Chondrocyte (in vitro differentiated cells): ENCODE results near the gene EPOP. TPM values are rescaled to one million over a fixed set of nuclear protein-coding genes. Genes with fewer than 3 reads are reported as not detected.

Source experiments
- DNase-seq: peaks from one replicate; pipeline ENCODE4 v3.0.0; 2021; ENCODE audit warnings: mixed read lengths, low spot score
- H3K27ac Mint-ChIP-seq: one replicate; pipeline ENCODE4 v1.8.0; 2021; ENCODE audit warnings: mild to moderate bottlenecking, moderate library complexity, mixed read lengths; ENCODE audit not compliant: unreplicated experiment
- H3K27me3 Mint-ChIP-seq: 2 replicates; pipeline ENCODE4 v1.8.0; 2021; ENCODE audit warnings: low read depth, mixed read lengths
- H3K36me3 Mint-ChIP-seq: 2 replicates; pipeline ENCODE4 v1.8.0; 2021; ENCODE audit warnings: low read depth, mixed read lengths
- H3K4me1 Mint-ChIP-seq: 2 replicates; pipeline ENCODE4 v1.8.0; 2021; ENCODE audit warnings: low read depth, mild to moderate bottlenecking, mixed read lengths
- H3K4me3 Mint-ChIP-seq: one replicate; pipeline ENCODE4 v1.8.0; 2021; ENCODE audit warnings: mild to moderate bottlenecking, moderate library complexity, mixed read lengths; ENCODE audit not compliant: unreplicated experiment
- H3K9me3 Mint-ChIP-seq: 2 replicates; pipeline ENCODE4 v1.8.0; 2021; ENCODE audit warnings: low read depth, mixed read lengths
- CTCF ChIP-seq: fragments of 200-600 bp; sonication (generic); IDR thresholded peaks from 2 replicates; pipeline ENCODE4 v1.5.0; 2021; ENCODE audit warnings: antibody characterized with exemption, mild to moderate bottlenecking, moderate library complexity
- total RNA-seq: library from RNA; stranded (reverse); gene quantifications from 3 replicates; pipeline ENCODE4 v1.2.1, GENCODE V29; 2021

EPOP gene
- total RNA-seq, 1 donor from 2014 or later: 2.8 TPM

- DNase-seq: no peak
- no peaks in the 10 kb centered on the region for H3K9me3 Mint-ChIP-seq
- TF ChIP-seq CTCF: no peak
- H3K4me3 Mint-ChIP-seq: no peak overlapping the region
- peaks cover 26% of the 10 kb centered on the region for H3K36me3 Mint-ChIP-seq
- H3K27ac Mint-ChIP-seq: no peak overlapping the region
- no peaks in the 10 kb centered on the region for H3K27me3 Mint-ChIP-seq
- H3K4me1 Mint-ChIP-seq: peaks cover 2% of the 10 kb centered on the region
These were observed 37.8 kb upstream of the EPOP start for GRCh38 chr17:38712593-38712992.

- no peak overlapping the region for H3K27ac Mint-ChIP-seq
- peaks cover 7% of the 10 kb centered on the region for H3K4me1 Mint-ChIP-seq
- TF ChIP-seq CTCF: no peak
- H3K27me3 Mint-ChIP-seq: no peaks in the 10 kb centered on the region
- H3K4me3 Mint-ChIP-seq: no peak overlapping the region
- peaks cover 26% of the 10 kb centered on the region for H3K36me3 Mint-ChIP-seq
- H3K9me3 Mint-ChIP-seq: no peaks in the 10 kb centered on the region
- DNase-seq: no peak
These were observed 37.2 kb upstream of the EPOP start for GRCh38 chr17:38711792-38712571.

- Mint-ChIP-seq H3K4me1 (peaks cover 17% of the 10 kb centered on the region), H3K36me3 (peaks cover 23% of the 10 kb centered on the region), H3K27me3 (no peaks in the 10 kb centered on the region), H3K4me3 (no peak overlapping the region), H3K9me3 (no peaks in the 10 kb centered on the region), H3K27ac (no peak overlapping the region)
- DNase-seq: no peak
- no peak for TF ChIP-seq CTCF
These were observed 36.2 kb upstream of the EPOP start for GRCh38 chr17:38710985-38711384.

GRCh38 chr17:38710604-38710962, 35.8 kb upstream of the EPOP start:
- TF ChIP-seq CTCF: no peak
- Mint-ChIP-seq H3K27me3 (no peaks in the 10 kb centered on the region), H3K4me3 (no peak overlapping the region), H3K4me1 (peaks cover 19% of the 10 kb centered on the region), H3K9me3 (no peaks in the 10 kb centered on the region), H3K36me3 (peaks cover 21% of the 10 kb centered on the region), H3K27ac (no peak overlapping the region)
- DNase-seq: no peak

GRCh38 chr17:38709864-38710603, 35.3 kb upstream of the EPOP start:
- DNase-seq: no peak
- Mint-ChIP-seq H3K36me3 (peaks cover 21% of the 10 kb centered on the region), H3K9me3 (no peaks in the 10 kb centered on the region), H3K27me3 (no peaks in the 10 kb centered on the region), H3K27ac (no peak overlapping the region), H3K4me3 (no peak overlapping the region), H3K4me1 (peaks cover 19% of the 10 kb centered on the region)
- no peak for TF ChIP-seq CTCF
